Forelimb muscle (tissue), 1 donor: ENCODE results near the gene PPP1R14C. TPM values are rescaled to one million over a fixed set of nuclear protein-coding genes. Genes with fewer than 3 reads are reported as not detected.

Experiments
- DNase-seq: peaks from one replicate; pipeline ENCODE4 v3.0.0-alpha.2; 2013; ENCODE audit warnings: low read depth
- polyA plus RNA-seq: library from polyadenylated mRNA; unstranded; fragments of 120-200 nt; gene quantifications from one replicate; pipeline ENCODE4 v1.2.1, GENCODE V29; 2013; ENCODE audit not compliant: insufficient read length

The PPP1R14C gene
- polyA plus RNA-seq, 1 donor, result 55.8 TPM

GRCh38 chr6:150194195-150194594, 51.4 kb downstream of the PPP1R14C start:
- no peak for DNase-seq

GRCh38 chr6:150195996-150196417, 53.2 kb downstream of the PPP1R14C start:
- no peak for DNase-seq

GRCh38 chr6:150196942-150197745, 54.3 kb downstream of the PPP1R14C start:
- no peak for DNase-seq

GRCh38 chr6:150198532-150198931, 55.7 kb downstream of the PPP1R14C start:
- DNase-seq, result no peak

- no peak for DNase-seq
Observed at GRCh38 chr6:150199241-150199640, 56.4 kb downstream of the PPP1R14C start.

- DNase-seq, result no peak
Observed at GRCh38 chr6:150200428-150201100, 57.7 kb downstream of the PPP1R14C start.

- no peak for DNase-seq
Observed at GRCh38 chr6:150201285-150201684, 58.4 kb downstream of the PPP1R14C start.

- no peak for DNase-seq
Observed at GRCh38 chr6:150201772-150202329, 59.0 kb downstream of the PPP1R14C start.

GRCh38 chr6:150202404-150202803, 59.6 kb downstream of the PPP1R14C start:
- DNase-seq, result no peak

GRCh38 chr6:150202934-150203333, 60.1 kb downstream of the PPP1R14C start:
- no peak for DNase-seq

GRCh38 chr6:150203378-150203777, 60.5 kb downstream of the PPP1R14C start:
- DNase-seq, result no peak

GRCh38 chr6:150203871-150204545, 61.2 kb downstream of the PPP1R14C start:
- no peak for DNase-seq

GRCh38 chr6:150204705-150205472, 62.0 kb downstream of the PPP1R14C start:
- no peak for DNase-seq

- no peak for DNase-seq
Observed at GRCh38 chr6:150207931-150208570, 65.2 kb downstream of the PPP1R14C start.

- no peak for DNase-seq
Observed at GRCh38 chr6:150208611-150209352, 65.9 kb downstream of the PPP1R14C start.

GRCh38 chr6:150209415-150209814, 66.6 kb downstream of the PPP1R14C start:
- no peak for DNase-seq

- no peak for DNase-seq
Observed at GRCh38 chr6:150211700-150212511, 69.1 kb downstream of the PPP1R14C start.

GRCh38 chr6:150212778-150213177, 69.9 kb downstream of the PPP1R14C start:
- DNase-seq, result no peak

GRCh38 chr6:150213301-150213700, 70.5 kb downstream of the PPP1R14C start:
- no peak for DNase-seq
